CD1c-positive myeloid dendritic cell (primary cell): ENCODE data around the gene SUGCT.

ENCODE experiments used
- DNase-seq: peaks from one replicate; pipeline ENCODE4 v3.0.0-alpha.2; 2016; ENCODE audit errors: extremely low spot score

Gene SUGCT

GRCh38 chr7:40866601-40867000, 731.8 kb downstream of the SUGCT start:
- no peak for DNase-seq

GRCh38 chr7:40870108-40870507, 735.3 kb downstream of the SUGCT start:
- no peak for DNase-seq

- no peak for DNase-seq
Observed at GRCh38 chr7:40873248-40873647, 738.4 kb downstream of the SUGCT start.

GRCh38 chr7:40874756-40875155, 740.0 kb downstream of the SUGCT start:
- no peak for DNase-seq

- DNase-seq = no peak
Observed at GRCh38 chr7:40876601-40877000, 741.8 kb downstream of the SUGCT start.

- no peak for DNase-seq
Observed at GRCh38 chr7:40879941-40880543, 745.2 kb downstream of the SUGCT start.

GRCh38 chr7:40880581-40880980, 745.8 kb downstream of the SUGCT start:
- no peak for DNase-seq

- no peak for DNase-seq
Observed at GRCh38 chr7:40881405-40881926, 746.7 kb downstream of the SUGCT start.

- no peak for DNase-seq
Observed at GRCh38 chr7:40882071-40882658, 747.4 kb downstream of the SUGCT start.

GRCh38 chr7:40883826-40884225, 749.0 kb downstream of the SUGCT start:
- DNase-seq = no peak

- no peak for DNase-seq
Observed at GRCh38 chr7:40884241-40884640, 749.4 kb downstream of the SUGCT start.

- DNase-seq = no peak
Observed at GRCh38 chr7:40885503-40885902, 750.7 kb downstream of the SUGCT start.

GRCh38 chr7:40887099-40887498, 752.3 kb downstream of the SUGCT start:
- DNase-seq = no peak

GRCh38 chr7:40888499-40888898, 753.7 kb downstream of the SUGCT start:
- DNase-seq = no peak

- DNase-seq = no peak
Observed at GRCh38 chr7:40889099-40889498, 754.3 kb downstream of the SUGCT start.

GRCh38 chr7:40889539-40889938, 754.7 kb downstream of the SUGCT start:
- DNase-seq = no peak

- DNase-seq = no peak
Observed at GRCh38 chr7:40890088-40890692, 755.4 kb downstream of the SUGCT start.

GRCh38 chr7:40891232-40891631, 756.4 kb downstream of the SUGCT start:
- DNase-seq = no peak

GRCh38 chr7:40899151-40899550, 764.3 kb downstream of the SUGCT start:
- DNase-seq = no peak

- no peak for DNase-seq
Observed at GRCh38 chr7:40899636-40900507, 765.1 kb downstream of the SUGCT start.

- no peak for DNase-seq
Observed at GRCh38 chr7:40903872-40904271, 769.1 kb downstream of the SUGCT start.

- no peak for DNase-seq
Observed at GRCh38 chr7:40907286-40907685, 772.5 kb downstream of the SUGCT start.
